GM12801 (cell line): ENCODE measurements around the gene TTC16.

Experiments used
- CTCF ChIP-seq: IDR thresholded peaks from one replicate; pipeline ENCODE4 v1.5.1; 2011; ENCODE audit warnings: control low read depth; ENCODE audit not compliant: insufficient read length; ENCODE audit errors: extremely low read depth

Gene TTC16

GRCh38 chr9:127730799-127731410 lies 15.0 kb downstream of the TTC16 start:
- TF ChIP-seq CTCF: no peak

GRCh38 chr9:127731938-127732337 lies 16.1 kb downstream of the TTC16 start:
- no peak for TF ChIP-seq CTCF

DNA sequence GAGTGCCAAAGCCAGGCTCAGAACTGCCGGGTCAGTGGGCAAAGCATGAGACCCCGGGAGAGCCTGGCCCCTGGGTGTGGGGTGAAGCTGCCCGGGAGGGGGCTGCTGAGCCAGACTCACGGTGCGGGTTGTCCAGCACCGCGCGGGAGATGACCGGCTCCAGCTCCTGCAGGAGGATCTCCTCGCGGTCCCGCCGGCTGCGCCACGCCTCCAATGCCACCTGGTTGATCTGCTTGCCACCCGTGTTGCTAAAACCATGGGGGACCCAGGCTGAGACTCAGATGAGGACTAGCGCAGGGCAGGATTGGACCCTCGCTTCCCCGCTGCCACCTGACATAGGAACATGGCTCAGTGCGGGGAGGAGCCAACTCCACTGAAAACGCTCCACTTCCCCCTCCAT lies 16.6 kb downstream of the TTC16 start:
- TF ChIP-seq CTCF: no peak

GRCh38 chr9:127733614-127734013 lies 17.7 kb downstream of the TTC16 start:
- TF ChIP-seq CTCF: no peak

- no peak for TF ChIP-seq CTCF
Observed at GRCh38 chr9:127734247-127734746, 18.4 kb downstream of the TTC16 start.

DNA sequence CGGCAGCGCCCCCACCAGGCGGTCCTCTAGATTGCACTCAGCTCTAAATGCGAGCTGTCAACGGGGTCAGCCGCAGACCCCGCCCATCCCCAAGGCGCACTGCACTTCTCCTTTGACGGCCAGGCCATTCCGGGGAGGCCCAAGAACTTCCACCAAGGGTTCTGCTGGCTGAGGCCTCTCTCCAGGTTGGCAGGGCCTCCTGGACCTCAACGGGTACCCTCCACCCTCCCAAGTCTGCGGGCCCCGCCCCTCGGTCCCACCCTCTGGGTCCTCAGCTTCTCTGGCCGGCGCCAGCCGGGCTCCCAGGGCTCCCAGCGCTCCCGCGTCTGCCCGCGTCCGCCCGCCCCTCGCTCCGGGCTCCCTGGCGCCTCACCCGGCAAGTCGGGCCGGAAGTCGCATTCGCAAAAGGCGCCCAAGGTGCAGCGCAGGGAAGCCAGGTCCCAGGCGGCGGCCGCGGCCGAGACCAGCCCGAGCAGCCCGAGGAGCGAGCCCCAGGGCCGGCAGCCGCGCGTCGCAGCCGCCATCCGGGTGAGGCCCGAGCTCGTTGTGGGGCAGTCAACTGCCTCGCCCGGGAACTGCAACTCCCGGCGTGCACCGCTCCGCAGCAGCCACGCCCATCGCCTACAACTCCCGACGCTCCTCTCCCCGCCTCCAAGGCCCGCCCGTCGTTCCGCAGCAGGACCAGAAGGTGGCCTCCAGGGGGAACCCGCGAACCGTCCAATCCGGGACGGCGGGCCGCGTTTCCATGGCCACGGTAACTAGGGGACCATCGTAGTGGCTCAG lies 19.1 kb downstream of the TTC16 start, which contains the start of gene TOR2A:
Gene TOR2A (minus strand): TSS at position 548 of the 783 bp plus-strand sequence. CDS start 24 bp downstream, at position 524.
- TF ChIP-seq CTCF: no peak

DNA sequence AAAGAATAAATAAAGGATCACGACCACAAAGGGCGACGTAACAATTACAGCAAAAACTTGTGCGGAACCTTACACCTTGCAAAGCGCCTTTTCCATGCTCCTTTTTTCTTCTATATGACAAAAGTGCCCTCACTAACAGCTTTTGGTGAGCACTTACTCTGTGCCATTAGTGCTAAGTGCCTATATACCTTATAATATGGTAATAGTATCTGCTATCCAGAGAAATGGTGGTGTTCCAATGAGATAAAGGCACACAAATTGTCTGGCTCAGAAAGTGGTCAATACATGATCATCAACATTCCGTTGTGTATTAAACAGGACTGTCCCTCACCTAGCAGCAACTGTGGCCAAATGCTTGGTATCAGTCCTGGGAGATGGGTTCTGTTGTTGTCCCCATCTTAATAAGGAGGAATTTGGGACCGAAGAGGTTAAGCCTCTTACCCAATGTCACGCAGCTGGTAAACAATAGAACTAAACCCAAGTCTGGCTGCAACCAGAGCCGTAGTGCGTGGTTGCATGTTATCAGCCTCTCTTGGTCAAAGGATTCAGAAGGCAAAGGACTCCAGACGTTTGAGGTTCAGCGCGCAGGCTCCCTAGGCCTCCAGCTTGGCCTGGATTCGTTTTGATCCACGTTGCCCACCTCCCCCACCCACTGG lies 19.8 kb downstream of the TTC16 start:
- TF ChIP-seq CTCF: no peak
